Measurements from ENCODE around the gene SPNS2. TPM values are rescaled to one million over a fixed set of nuclear protein-coding genes. Genes with fewer than 3 reads are reported as not detected.

The SPNS2 gene
- total RNA-seq, 1 experiment from 2014 or later, result 1.6 TPM

GRCh38 chr17:4527134-4527533 is 28.5 kb downstream of the SPNS2 start:
- Histone ChIP-seq H3K9ac (ENCODE audit: low read length) (no peak overlapping the region), H2AFZ (ENCODE audit: low read depth, low read length, poor library complexity, severe bottlenecking) (no peak overlapping the region), H3K79me2 (ENCODE audit: insufficient read depth, low read length) (no peaks in the 10 kb centered on the region), H4K20me1 (ENCODE audit: insufficient read depth) (no peaks in the 10 kb centered on the region), H3K4me2 (ENCODE audit: low read length) (no peak overlapping the region), H3K9me2 (ENCODE audit: insufficient read depth) (no peaks in the 10 kb centered on the region), H3K27ac (ENCODE audit: low read depth, low read length) (no peak overlapping the region), H3K27me3 (ENCODE audit: insufficient read depth, low read length) (no peaks in the 10 kb centered on the region), H3K4me1 (ENCODE audit: control insufficient read depth in 1 of 2, insufficient read depth in 2 of 2, low read length in 2 of 2) (no peaks in the 10 kb centered on the region), H3K36me3 (ENCODE audit: control insufficient read depth in 1 of 2, insufficient read depth in 2 of 2, low read length in 2 of 2) (no peaks in the 10 kb centered on the region), H3K4me3 (replicated peaks in 1 of 2; ENCODE audit: low read depth in 1 of 2, low read length in 2 of 2) (no peak overlapping the region), H3K9me3 (ENCODE audit: control insufficient read depth in 1 of 2, insufficient read depth in 1 of 2, low read depth in 1 of 2, low read length in 2 of 2) (no peaks in the 10 kb centered on the region)
- no peak for DNase-seq (ENCODE audit: low read depth, low spot score)
- CTCF ChIA-PET, result no interaction called here
- no TSS peak for BruUV-seq (replicated peaks)
- RAD21 ChIA-PET (ENCODE audit: low non-redundant PET in 1 of 2, low total read pairs in 2 of 2, uncharacterized antibody in 2 of 2, unreplicated experiment in 2 of 2), result no interaction called here
- TF ChIP-seq FOSL1 (IDR thresholded peaks at IDR 0.05; ENCODE audit: low read depth) (no peak), POLR2AphosphoS5 (IDR thresholded peaks at IDR 0.05; ENCODE audit: low read depth, low read length) (no peak), CBX3 (IDR thresholded peaks at IDR 0.05; ENCODE audit: low read depth) (no peak), SP1 (IDR thresholded peaks at IDR 0.05; ENCODE audit: low read depth) (no peak), SRF (IDR thresholded peaks at IDR 0.05; ENCODE audit: low read depth) (no peak), CEBPB (IDR thresholded peaks at IDR 0.05; ENCODE audit: low read depth) (no peak), ATF3 (IDR thresholded peaks at IDR 0.05) (no peak), POLR2A (IDR thresholded peaks at IDR 0.05; ENCODE audit: borderline replicate concordance, extremely low read depth, insufficient read depth, insufficient read length) (no peak), TCF7L2 (IDR thresholded peaks at IDR 0.05; ENCODE audit: borderline replicate concordance, extremely low read depth, insufficient read depth, insufficient read length) (no peak), ZFX (IDR thresholded peaks at IDR 0.05) (no peak), ELF1 (IDR thresholded peaks at IDR 0.05; ENCODE audit: borderline replicate concordance, low read depth) (no peak), EGR1 (IDR thresholded peaks at IDR 0.05; ENCODE audit: low read depth) (no peak), ZNF274 (IDR thresholded peaks at IDR 0.05; ENCODE audit: low read depth, low read length) (no peak)
- TF ChIP-seq, protein P1, sequence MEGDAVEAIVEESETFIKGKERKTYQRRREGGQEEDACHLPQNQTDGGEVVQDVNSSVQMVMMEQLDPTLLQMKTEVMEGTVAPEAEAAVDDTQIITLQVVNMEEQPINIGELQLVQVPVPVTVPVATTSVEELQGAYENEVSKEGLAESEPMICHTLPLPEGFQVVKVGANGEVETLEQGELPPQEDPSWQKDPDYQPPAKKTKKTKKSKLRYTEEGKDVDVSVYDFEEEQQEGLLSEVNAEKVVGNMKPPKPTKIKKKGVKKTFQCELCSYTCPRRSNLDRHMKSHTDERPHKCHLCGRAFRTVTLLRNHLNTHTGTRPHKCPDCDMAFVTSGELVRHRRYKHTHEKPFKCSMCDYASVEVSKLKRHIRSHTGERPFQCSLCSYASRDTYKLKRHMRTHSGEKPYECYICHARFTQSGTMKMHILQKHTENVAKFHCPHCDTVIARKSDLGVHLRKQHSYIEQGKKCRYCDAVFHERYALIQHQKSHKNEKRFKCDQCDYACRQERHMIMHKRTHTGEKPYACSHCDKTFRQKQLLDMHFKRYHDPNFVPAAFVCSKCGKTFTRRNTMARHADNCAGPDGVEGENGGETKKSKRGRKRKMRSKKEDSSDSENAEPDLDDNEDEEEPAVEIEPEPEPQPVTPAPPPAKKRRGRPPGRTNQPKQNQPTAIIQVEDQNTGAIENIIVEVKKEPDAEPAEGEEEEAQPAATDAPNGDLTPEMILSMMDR (IDR thresholded peaks at IDR 0.05 in 2 of 3, conservative IDR thresholded peaks at IDR 0.05 in 1 of 3; ENCODE audit: borderline replicate concordance in 1 of 3, insufficient read depth in 1 of 3, low read depth in 2 of 3, low read length in 2 of 3), result no peak
- intact Hi-C loops (cut with micrococcal nuclease), result no loop called here
- no peak for ATAC-seq
- POLR2A ChIA-PET, result no interaction called here

All from HCT116 (cell line).